Heart right ventricle (tissue), 16 donors: ENCODE results near the gene FOXD2. TPM values are rescaled to one million over a fixed set of nuclear protein-coding genes. Genes with fewer than 3 reads are reported as not detected.

Experiments
- ATAC-seq, 8 donors: fragments of 200-7000 bp; cut with Tn5 transposase; one replicate each; pipeline ENCODE4 v1.9.1; 2020; ENCODE audit warnings: mild to moderate bottlenecking in 8 of 8, moderate library complexity in 8 of 8, moderate number of reproducible peaks in 1 of 8
- DNase-seq, 2 donors: peaks; one replicate each; pipeline ENCODE4 v3.0.0-alpha.2; 2020
- H3K27ac ChIP-seq, 10 donors: fragments of 200-600 bp; sonication (generic) in 2 of 10; one replicate each; pipeline versions ENCODE4 v1.5.0 to v1.8.0; 2020 to 2022; ENCODE audit warnings: mild to moderate bottlenecking in 3 of 10
- H3K27me3 ChIP-seq, 7 donors: fragments of 200-600 bp; one replicate each; pipeline ENCODE4 v1.8.0; 2021 to 2022; ENCODE audit warnings: mild to moderate bottlenecking in 2 of 7
- H3K36me3 ChIP-seq, 9 donors: fragments of 200-600 bp; sonication (generic) in 1 of 9; one replicate each; pipeline versions ENCODE4 v1.5.0 to v1.8.0; 2020 to 2022; ENCODE audit warnings: mild to moderate bottlenecking in 2 of 9
- H3K4me1 ChIP-seq, 9 donors: fragments of 200-600 bp; sonication (generic) in 1 of 9; one replicate each; pipeline versions ENCODE4 v1.5.0 to v1.8.0; 2020 to 2022; ENCODE audit warnings: mild to moderate bottlenecking in 4 of 9
- H3K4me3 ChIP-seq, 10 donors: fragments of 200-600 bp; sonication (generic) in 2 of 10; one replicate each; pipeline versions ENCODE4 v1.5.0 to v1.8.0; 2020 to 2022; ENCODE audit warnings: mild to moderate bottlenecking in 7 of 10, moderate library complexity in 2 of 10
- H3K9me3 ChIP-seq, 11 donors: fragments of 200-600 bp in 10 of 11; sonication (generic) in 2 of 11; one replicate each; pipeline versions ENCODE4 v1.5.0 to v1.8.0; 2013 to 2022; ENCODE audit warnings: mild to moderate bottlenecking in 2 of 11, control low read depth in 1 of 11, moderate library complexity in 1 of 11
- CTCF ChIP-seq, 9 donors: fragments of 200-600 bp; sonication (generic) in 2 of 9; IDR thresholded peaks; one replicate each; pipeline versions ENCODE4 v1.5.0 to v1.8.0; 2021 to 2022; ENCODE audit warnings: antibody characterized with exemption in 9 of 9, mild to moderate bottlenecking in 5 of 9, moderate library complexity in 1 of 9
- WGBS, 2 donors: extraction: QIAGEN DNeasy Blood & Tissue Kit; methylation state at CpG; one replicate each; pipeline ENCODE4 v1.1.7; 2013; ENCODE audit warnings: inconsistent platforms in 1 of 2; 5-methylcytosine and 5-hydroxymethylcytosine counted together
- intact Hi-C, 10 donors: fragments of 100-400 bp; cut with DNase I; formaldehyde crosslinking; loops; one replicate each; pipeline versions ENCODE4 v1.11.1 to v1.14.2; 2022
- polyA plus RNA-seq, 2 donors: library from polyadenylated mRNA; stranded (reverse); fragments of 200-250 nt; gene quantifications; one replicate each; pipeline ENCODE4 v1.2.3, GENCODE V29; 2013
- total RNA-seq, 10 donors: library from RNA; stranded (reverse); fragmentation: NEBNext Ultra II Directional in 3 of 10; extraction: Animal tissue kit (Norgen Biotek cat#: 25700) in 3 of 10; gene quantifications; one replicate each; pipeline versions ENCODE4 v1.2.1 to v1.2.4, GENCODE V29; 2021 to 2023
- donor health status: Arrhythmogenic right ventricular cardiomyopathy.
- donor health status: ischemic (EF 13 %, LVEDD 7.1; RV severe dilation, severe dysfunction).
- donor health status: healthy with polysubstance abuse.
- donor health status: DM: no; HTN: yes; CAD: no.
- donor health status: DM: no; HTN: no; CAD: no.
- donor health status: ischemic (EF 25% LVEDD 6.9; RV normal size, moderate dysfunction).
- donor health status: ischemic (EF 25% LVEDD 5.7; RV mildly dilated, moderate dysfunction).
- donor health status: healthy.
- donor health status: DM: yes; HTN: yes; CAD: no.
- donor health status: Ischemic cardiomyopathy.
- donor health status: ischemic (EF 35%, LVEDD 5.7; RV mildly dilated, moderate dysfunction).
- donor health status: nonischemic (EF 11% LVEDD 7.7; RV severe dilation, severe dysfunction).
- donor health status: DM: yes; HTN: yes; CAD: no.
- donor health status: PGD.
- donor health status: ischemic (EF 29% LVEDD 5.4; RV normal size, mild dysfunction).
- donor health status: nonischemic (EF 23%, LVEDD 6.1; RV moderate dilation, normal function).

Gene FOXD2
- total and polyA plus RNA-seq, 12 donors, result 0.01 to 0.14 (median 0.05) TPM; not detected in 7

- Histone ChIP-seq H3K27me3 (peaks cover 0 to 79% (median 39%) of the 10 kb centered on the region in 7 donors), H3K9me3 (no peaks in the 10 kb centered on the region), H3K36me3 (no peaks in the 10 kb centered on the region), H3K4me1 (no peaks in the 10 kb centered on the region), H3K27ac (no peak overlapping the region), H3K4me3 (no peak overlapping the region)
- no peak for TF ChIP-seq CTCF (IDR thresholded peaks at IDR 0.05)
- no peak for ATAC-seq
- 95 to 96% methylated on average over 4 of the region's 4 CpGs for WGBS, 2 donors
- no peak for DNase-seq
- intact Hi-C loops, result no loop called here
Observed at GRCh38 chr1:47399846-47400155, 38.0 kb upstream of the FOXD2 start.

GRCh38 chr1:47401761-47402160, 36.1 kb upstream of the FOXD2 start:
- DNase-seq, result no peak
- no peak overlapping the region for H3K27ac ChIP-seq
- 55 to 66% methylated on average over 4 of the region's 4 CpGs for WGBS, 2 donors
- no peaks in the 10 kb centered on the region for H3K9me3 ChIP-seq
- H3K36me3 ChIP-seq, result no peaks in the 10 kb centered on the region
- H3K27me3 ChIP-seq, result peaks cover 0 to 61% (median 44%) of the 10 kb centered on the region in 7 donors
- no peak for ATAC-seq
- intact Hi-C loops, result no loop called here
- H3K4me3 ChIP-seq, result no peak overlapping the region
- no peaks in the 10 kb centered on the region for H3K4me1 ChIP-seq
- TF ChIP-seq CTCF (IDR thresholded peaks at IDR 0.05), result no peak

GRCh38 chr1:47402591-47402990, 35.3 kb upstream of the FOXD2 start:
- intact Hi-C loops, result no loop called here
- Histone ChIP-seq H3K9me3 (no peaks in the 10 kb centered on the region), H3K36me3 (no peaks in the 10 kb centered on the region), H3K4me1 (no peaks in the 10 kb centered on the region), H3K27me3 (peaks cover 0 to 54% (median 42%) of the 10 kb centered on the region in 7 donors), H3K27ac (no peak overlapping the region), H3K4me3 (no peak overlapping the region)
- no peak for DNase-seq
- 88 to 89% methylated on average over 4 of the region's 4 CpGs for WGBS, 2 donors
- ATAC-seq, result no peak
- no peak for TF ChIP-seq CTCF (IDR thresholded peaks at IDR 0.05)

GRCh38 chr1:47403321-47403910, 34.4 kb upstream of the FOXD2 start:
- Histone ChIP-seq H3K4me1 (no peaks in the 10 kb centered on the region), H3K4me3 (no peak overlapping the region), H3K36me3 (no peaks in the 10 kb centered on the region), H3K9me3 (no peaks in the 10 kb centered on the region), H3K27me3 (peaks cover 0 to 46% (median 40%) of the 10 kb centered on the region in 7 donors), H3K27ac (no peak overlapping the region)
- DNase-seq (no peak), ATAC-seq (no peak)
- no peak for TF ChIP-seq CTCF (IDR thresholded peaks at IDR 0.05)
- 79 to 83% methylated on average over 4 of the region's 4 CpGs for WGBS, 2 donors
- intact Hi-C loops, result no loop called here
